HEK293 (cell line): ENCODE results near the gene IGSF1.

Experiments
- ATF2 ChIP-seq: fragments of 450-650 bp; formaldehyde crosslinking; IDR thresholded peaks from 2 replicates; pipeline ENCODE4 v1.5.1; 2016; ENCODE audit warnings: missing biosample characterization, missing genetic modification characterization, low read depth
- CTCF ChIP-seq: fragments of 450-650 bp; formaldehyde crosslinking; IDR thresholded peaks from 2 replicates; pipeline ENCODE4 v1.5.1; 2016; ENCODE audit warnings: missing biosample characterization, missing genetic modification characterization
- YY1 ChIP-seq: fragments of 450-650 bp; formaldehyde crosslinking; IDR thresholded peaks from 2 replicates; pipeline ENCODE4 v1.5.1; 2018; ENCODE audit warnings: missing biosample characterization, missing genetic modification characterization
- ZBTB21 ChIP-seq: fragments of 450-650 bp; formaldehyde crosslinking; IDR thresholded peaks from 2 replicates; pipeline ENCODE4 v1.5.1; 2017; ENCODE audit warnings: missing biosample characterization, missing genetic modification characterization
- ZFP37 ChIP-seq: fragments of 450-650 bp; formaldehyde crosslinking; IDR thresholded peaks from 2 replicates; pipeline ENCODE4 v1.5.1; 2016; ENCODE audit warnings: missing biosample characterization, missing genetic modification characterization
- ZNF274 ChIP-seq, 2 experiments: fragments of 200-500 bp in 1 of 2; fragments of 450-650 bp in 1 of 2; sonication (Bioruptor generic) in 1 of 2; formaldehyde crosslinking in 1 of 2; IDR thresholded peaks; 2 replicates each; pipeline versions ENCODE4 v1.5.1 to v1.6.1; 2014 to 2016; ENCODE audit warnings: borderline replicate concordance in 1 of 2, inconsistent platforms in 1 of 2, low read length in 1 of 2, missing biosample characterization in 1 of 2, missing genetic modification characterization in 1 of 2
- ZNF707 ChIP-seq: fragments of 450-650 bp; formaldehyde crosslinking; IDR thresholded peaks from 2 replicates; pipeline ENCODE4 v1.5.1; 2016; ENCODE audit warnings: missing biosample characterization, missing genetic modification characterization
- ZNF843 ChIP-seq: fragments of 450-650 bp; formaldehyde crosslinking; IDR thresholded peaks from 2 replicates; pipeline ENCODE4 v1.5.1; 2016; ENCODE audit warnings: missing biosample characterization, missing genetic modification characterization
- ZSCAN30 ChIP-seq: fragments of 450-650 bp; IDR thresholded peaks from 2 replicates; pipeline ENCODE4 v1.5.1; 2018; ENCODE audit warnings: missing biosample characterization, mild to moderate bottlenecking, missing genetic modification characterization, moderate library complexity

GRCh38 chrX:131298036-131298435 is 8.9 kb upstream of the IGSF1 start:
- no peak for TF ChIP-seq CTCF
- no peak for TF ChIP-seq ZNF707 (tag by site-specific recombination)
- no peak for TF ChIP-seq ZNF274 (IDR thresholded peaks at IDR 0.05; ENCODE audit: low read length)
- TF ChIP-seq ZNF274 (tag by site-specific recombination; IDR thresholded peaks at IDR 0.05; ENCODE audit: borderline replicate concordance): no peak
- no peak for TF ChIP-seq YY1 (tag by site-specific recombination)
- TF ChIP-seq ZBTB21 (tag by site-specific recombination): no peak
- TF ChIP-seq ATF2 (tag by site-specific recombination): no peak
- no peak for TF ChIP-seq ZFP37 (tag by site-specific recombination)
- TF ChIP-seq ZSCAN30 (tag by site-specific recombination): no peak
- no peak for TF ChIP-seq ZNF843 (tag by site-specific recombination)
